AG09319 (cell line): ENCODE measurements around the gene TLCD5.

Experiments
- DNase-seq: peaks from one replicate; pipeline ENCODE4 v3.0.0-alpha.2; 2010; ENCODE audit warnings: low read depth; ENCODE audit errors: extremely low read depth
- TF ChIP-seq, protein P1 (sequence below): IDR thresholded peaks from 2 replicates; pipeline ENCODE4 v1.5.1; 2011; ENCODE audit warnings: low read depth, mild to moderate bottlenecking, inconsistent platforms, low read length, moderate library complexity

Gene TLCD5

DNA sequence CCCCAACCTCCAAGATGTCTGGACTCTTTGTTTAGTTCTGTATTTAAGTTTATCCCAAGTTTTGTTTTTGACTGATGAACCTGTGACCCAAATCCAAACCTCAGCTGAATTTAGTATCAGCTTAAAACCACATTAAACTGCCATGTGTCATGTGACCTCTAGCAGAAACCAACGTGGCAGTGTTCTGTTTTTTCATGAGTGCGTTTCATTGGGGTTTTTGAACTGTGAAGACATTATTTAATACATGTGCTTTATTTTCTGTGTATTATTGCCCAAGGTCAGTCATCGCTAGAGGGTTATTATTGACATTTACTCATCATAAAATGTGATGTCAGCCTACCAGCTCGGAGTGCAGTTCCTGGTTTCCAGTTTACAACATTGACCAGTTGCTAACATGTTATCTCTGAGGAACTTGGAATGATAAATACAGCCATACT, 1.8 kb downstream of the TLCD5 start:
- TF ChIP-seq, protein P1, sequence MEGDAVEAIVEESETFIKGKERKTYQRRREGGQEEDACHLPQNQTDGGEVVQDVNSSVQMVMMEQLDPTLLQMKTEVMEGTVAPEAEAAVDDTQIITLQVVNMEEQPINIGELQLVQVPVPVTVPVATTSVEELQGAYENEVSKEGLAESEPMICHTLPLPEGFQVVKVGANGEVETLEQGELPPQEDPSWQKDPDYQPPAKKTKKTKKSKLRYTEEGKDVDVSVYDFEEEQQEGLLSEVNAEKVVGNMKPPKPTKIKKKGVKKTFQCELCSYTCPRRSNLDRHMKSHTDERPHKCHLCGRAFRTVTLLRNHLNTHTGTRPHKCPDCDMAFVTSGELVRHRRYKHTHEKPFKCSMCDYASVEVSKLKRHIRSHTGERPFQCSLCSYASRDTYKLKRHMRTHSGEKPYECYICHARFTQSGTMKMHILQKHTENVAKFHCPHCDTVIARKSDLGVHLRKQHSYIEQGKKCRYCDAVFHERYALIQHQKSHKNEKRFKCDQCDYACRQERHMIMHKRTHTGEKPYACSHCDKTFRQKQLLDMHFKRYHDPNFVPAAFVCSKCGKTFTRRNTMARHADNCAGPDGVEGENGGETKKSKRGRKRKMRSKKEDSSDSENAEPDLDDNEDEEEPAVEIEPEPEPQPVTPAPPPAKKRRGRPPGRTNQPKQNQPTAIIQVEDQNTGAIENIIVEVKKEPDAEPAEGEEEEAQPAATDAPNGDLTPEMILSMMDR: no peak
- no peak for DNase-seq

DNA sequence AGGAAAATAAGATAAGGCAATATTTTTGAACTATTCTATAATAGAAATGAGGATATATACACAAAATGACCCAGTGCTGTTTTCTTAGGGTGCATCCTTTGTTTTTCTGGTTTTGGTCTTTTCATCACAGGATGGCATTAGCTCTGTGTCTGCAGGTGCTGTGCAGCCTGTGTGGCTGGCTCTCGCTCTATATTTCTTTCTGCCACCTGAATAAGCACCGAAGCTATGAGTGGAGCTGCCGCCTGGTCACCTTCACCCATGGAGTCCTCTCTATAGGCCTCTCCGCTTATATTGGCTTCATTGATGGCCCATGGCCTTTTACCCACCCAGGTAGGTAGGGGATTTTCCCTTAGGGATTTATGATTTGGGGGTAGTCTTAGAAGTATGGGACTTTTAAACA, 2.2 kb downstream of the TLCD5 start:
- DNase-seq: no peak
- TF ChIP-seq, protein P1: no peak

DNA sequence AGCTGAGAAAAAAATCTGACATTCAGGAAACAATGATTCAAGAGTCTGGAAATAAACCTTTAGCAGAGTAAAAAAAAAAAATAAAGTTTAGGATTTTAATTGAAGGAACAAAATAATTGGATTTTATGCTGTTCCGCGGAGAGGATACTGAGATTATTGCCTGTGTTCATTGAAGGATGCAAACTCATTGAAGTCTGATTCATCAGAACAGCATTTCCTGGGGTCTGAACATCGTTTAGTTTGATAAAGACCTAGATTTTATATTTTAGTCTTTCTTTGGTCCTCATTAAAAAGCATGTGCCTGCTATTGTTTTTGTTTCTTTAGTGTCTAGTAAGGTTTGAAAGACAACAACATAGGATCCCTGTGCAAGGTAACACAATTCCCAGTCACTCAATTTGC, 4.5 kb downstream of the TLCD5 start:
- TF ChIP-seq, protein P1: no peak
- no peak for DNase-seq

DNA sequence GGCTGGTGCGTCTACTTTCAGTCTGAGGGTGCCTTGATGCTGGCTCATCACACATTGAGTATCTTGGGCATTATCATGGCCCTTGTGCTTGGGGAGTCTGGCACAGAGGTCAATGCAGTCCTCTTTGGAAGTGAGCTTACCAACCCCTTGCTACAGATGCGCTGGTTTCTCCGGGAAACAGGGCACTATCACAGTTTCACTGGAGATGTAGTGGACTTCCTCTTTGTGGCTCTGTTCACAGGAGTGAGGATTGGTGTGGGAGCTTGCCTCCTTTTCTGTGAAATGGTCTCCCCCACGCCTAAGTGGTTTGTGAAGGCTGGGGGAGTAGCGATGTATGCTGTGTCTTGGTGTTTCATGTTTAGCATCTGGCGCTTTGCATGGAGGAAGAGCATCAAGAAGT, 4.9 kb downstream of the TLCD5 start:
- TF ChIP-seq, protein P1: no peak
- no peak for DNase-seq

DNA sequence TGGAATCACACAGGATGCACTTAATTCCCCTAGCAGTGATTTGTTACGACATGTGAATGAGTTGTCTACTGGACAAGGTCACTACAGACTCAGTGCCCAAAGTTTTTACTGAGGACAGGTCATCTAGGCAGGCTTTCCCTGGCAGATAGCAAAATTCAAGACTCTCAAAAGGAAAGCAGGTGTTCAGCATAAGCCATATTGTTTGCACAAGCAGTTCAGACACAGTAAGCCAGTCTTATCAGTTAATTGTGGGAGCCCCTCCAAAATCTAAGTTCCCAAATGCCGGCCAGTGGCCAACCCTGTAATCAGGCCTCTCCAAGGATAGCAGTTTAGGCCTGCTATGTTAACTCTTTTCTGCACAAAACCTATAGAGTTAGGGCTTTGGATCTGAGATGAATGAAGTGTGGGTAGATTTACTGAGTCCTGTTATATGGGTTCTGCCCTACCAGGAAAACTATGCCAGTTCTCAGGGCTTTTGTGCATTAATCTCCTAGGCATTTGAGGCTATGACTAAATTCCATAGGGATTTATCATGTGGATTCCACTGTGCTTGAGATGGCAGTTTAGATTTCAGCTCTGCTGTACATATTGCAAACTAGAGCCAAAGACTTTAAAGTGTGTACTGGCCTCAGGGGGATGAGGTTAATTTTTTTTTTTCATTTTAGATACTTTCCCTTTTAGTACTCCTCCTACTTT, 6.3 kb downstream of the TLCD5 start:
- DNase-seq: peak; percentile 72
- TF ChIP-seq, protein P1: no peak

DNA sequence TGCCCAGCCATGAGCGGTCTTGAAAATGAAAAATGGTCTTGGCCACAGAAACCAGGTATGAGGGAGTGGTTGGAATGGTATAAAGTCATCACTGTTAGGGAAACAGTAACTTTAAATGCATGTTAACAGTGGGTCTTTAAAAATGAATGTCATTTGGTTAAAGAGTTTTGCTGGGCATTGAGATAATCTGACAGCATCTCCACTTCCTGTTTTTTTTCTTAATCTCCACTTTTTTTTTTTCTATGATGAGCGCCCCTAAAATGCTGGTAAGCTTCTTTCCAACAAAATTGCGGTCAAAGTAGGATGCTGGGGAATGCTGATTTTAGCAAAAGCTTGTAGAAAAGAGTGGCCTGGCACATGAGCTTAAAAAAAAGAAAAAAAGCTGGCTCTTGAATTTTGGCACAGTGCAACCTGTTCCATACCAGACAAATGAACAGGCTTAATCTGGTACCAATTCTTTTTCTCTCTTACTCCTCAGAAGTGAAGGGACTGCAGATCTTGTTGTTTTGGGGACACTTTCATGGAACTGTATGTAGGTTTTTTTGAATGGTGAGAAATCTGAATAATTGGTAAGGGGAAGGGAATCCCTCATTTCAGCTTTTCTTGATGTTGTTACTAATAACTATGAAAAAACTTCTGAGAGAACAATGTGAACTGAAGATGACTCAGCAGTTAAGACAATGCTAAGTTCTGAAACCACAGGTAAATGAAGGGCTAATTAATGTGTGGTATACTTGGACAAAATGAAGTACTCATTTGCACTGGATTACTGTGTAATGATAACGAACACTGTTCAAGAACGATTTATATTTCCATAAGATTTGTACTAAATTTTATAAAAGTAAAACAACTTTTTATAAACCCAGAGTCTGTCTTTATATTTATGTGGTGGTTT, 8.0 kb downstream of the TLCD5 start:
- no peak for DNase-seq
- TF ChIP-seq, protein P1: no peak

DNA sequence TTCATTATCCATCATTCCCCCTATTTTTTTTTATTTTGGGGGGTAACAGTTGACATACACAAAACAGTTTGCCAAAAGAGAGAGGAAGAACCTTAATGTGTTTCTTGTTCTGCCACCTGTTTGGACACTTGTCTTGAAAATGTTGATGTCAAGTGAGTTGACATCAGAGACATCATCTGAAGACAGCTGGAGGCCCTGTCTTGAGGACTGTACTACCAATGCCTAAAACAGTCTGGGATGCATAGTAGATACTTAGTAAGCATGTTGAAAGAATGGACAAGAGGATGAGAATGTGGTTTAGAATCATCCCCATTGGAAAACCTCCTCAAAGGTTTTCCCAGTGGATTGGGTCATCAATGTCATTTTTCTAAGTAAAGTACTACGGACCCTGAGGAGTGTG, 8.7 kb downstream of the TLCD5 start:
- DNase-seq: no peak
- TF ChIP-seq, protein P1: no peak
